HG03571 (cell line): Measurements from ENCODE around the gene CDKN1C.

Source experiments
- ATAC-seq: cut with Tn5 transposase; IDR thresholded peaks from one replicate; pipeline ENCODE4 v1.9.1; 2021; ENCODE audit not compliant: unreplicated experiment

The CDKN1C gene

DNA sequence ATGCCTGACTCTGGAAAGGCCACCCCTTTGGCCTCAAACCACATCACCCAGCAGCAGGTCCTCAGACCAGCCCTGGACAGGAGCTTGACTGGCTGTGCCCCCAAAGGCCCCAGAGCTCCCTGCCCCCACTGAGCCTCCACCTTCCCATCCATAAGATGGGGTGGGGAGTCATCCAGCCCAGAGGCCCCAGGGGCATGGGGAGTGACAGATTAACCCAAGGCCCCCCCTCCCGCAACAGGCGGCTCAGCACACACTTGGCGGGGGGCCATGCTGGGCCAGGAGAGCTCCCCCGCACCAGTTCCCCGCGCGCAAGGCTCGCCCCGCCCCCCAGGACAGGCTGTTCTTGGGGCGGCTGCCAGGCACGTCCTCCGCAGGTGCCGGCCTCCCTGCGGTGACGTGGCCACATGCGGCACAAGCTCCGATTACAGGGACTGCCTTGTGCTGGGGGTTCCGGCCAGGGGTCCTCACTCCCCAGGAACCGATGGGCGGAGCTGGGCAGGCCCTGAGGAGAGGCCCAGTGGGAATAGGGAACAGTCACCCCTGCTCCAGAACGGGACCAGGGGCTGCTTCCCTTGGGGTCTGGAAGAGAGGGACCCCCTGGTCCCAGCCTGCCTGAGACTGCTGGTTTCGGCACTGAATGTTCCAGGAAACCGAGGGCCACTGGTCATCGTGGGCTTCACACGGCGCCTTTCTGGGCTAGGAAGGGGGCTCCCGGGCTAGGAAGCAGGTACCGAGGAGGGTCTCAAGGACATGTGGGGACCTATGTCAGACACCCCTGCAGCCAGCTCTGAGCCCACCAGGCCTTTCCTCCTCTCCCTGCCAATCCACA, 5.1 kb upstream of the CDKN1C start:
- ATAC-seq: no peak

DNA sequence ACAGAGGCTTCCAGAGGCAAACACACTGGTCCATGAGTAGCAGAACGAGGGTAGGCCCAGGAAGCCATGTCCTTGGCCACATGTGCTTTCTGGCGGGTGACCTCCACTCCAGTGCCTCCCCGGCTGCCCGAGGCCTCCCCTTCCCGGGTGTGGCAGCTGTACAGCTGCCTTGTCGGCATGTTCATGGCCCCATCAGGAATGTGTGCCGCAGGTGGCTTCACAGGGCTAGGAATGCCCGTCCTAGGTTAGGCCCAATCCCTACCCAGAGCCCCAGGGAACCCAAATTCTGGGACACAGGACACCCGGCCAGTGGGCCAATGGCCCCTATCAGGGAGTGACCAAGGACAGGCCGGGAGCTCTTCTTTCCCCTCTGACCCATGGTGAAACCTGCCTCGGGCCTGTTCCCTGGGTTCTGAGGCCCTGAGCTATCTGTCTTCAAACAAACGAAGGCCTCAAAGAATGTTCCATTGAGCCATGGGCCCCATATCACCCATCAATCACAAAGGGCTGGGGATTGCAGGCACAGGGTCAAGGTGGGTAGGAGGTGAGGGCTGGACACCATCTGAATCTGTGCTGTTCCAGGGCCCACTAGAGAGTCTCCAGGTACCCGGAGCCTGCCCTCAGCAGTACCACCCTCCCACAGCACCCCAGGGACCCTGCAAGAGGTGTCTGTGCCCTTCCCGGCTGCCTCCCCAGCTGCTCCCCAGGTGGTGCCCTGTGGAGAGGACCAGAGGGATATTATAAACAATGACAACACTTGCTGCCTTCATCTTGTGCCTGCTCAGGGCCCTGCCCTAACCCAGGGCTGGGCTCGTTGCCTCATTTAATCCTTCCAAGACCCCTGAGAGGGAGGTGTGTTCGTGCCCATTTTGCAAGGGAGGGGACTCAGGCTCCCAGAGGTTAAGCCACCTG, 4.0 kb upstream of the CDKN1C start:
- no peak for ATAC-seq

GRCh38 chr11:2888266-2888968, 2.8 kb upstream of the CDKN1C start:
- ATAC-seq: no peak

GRCh38 chr11:2887515-2888195, 2.1 kb upstream of the CDKN1C start:
- ATAC-seq: no peak

- no peak for ATAC-seq
These were observed 1.4 kb upstream of the CDKN1C start for GRCh38 chr11:2886936-2887335.

GRCh38 chr11:2886191-2886894, 768 bp upstream of the CDKN1C start:
- peak; percentile 10 for ATAC-seq

- ATAC-seq: no peak
These were observed 428 bp downstream of the CDKN1C start for GRCh38 chr11:2885017-2885677.

GRCh38 chr11:2883979-2884815, 1.4 kb downstream of the CDKN1C start:
- no peak for ATAC-seq

- ATAC-seq: no peak
These were observed 2.0 kb downstream of the CDKN1C start for GRCh38 chr11:2883640-2883978.

GRCh38 chr11:2882396-2883110, 3.0 kb downstream of the CDKN1C start:
- no peak for ATAC-seq

DNA sequence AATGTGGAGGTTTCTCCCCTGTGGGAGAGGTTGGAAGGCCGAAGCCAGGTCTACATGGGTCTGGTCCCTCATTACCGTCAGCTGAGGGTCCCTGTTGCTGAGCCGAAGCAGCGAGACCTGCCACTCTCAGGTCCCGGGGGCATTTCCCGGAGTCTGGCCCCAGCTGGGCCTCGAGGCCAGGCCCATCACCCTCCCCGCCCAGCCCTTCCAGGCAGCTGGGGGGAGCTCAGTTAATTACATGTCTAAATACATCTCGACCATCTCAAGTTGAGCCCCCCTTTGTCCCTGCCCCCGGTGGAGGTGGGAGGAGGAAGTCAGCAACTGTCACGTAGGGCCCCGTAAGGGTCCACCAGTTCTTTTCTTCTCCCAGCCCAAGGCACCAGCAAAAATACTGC, 3.6 kb downstream of the CDKN1C start:
- no peak for ATAC-seq

- no peak for ATAC-seq
These were observed 4.2 kb downstream of the CDKN1C start for GRCh38 chr11:2881076-2881980.

- ATAC-seq: no peak
These were observed 4.9 kb downstream of the CDKN1C start for GRCh38 chr11:2880646-2881045.

DNA sequence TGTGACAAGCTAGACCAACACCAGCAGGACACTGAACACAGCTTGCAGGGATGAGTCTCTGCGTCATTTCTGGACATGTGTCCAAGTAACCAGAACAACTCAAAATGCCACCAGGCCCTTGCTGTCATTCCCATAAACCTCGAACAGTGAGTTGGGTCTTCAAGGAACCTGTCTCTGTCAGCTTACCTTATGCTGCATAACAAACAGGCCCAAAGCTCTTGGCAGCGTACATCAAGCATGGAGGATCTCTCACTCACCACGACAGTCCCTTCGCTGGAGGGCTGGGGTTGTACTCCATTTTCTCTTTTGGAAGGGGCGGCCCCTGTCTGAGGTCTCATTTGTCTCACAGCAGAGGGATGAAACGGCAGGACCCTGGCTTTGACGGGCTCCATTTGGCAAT, 6.8 kb downstream of the CDKN1C start:
- ATAC-seq: no peak

- no peak for ATAC-seq
These were observed 8.1 kb downstream of the CDKN1C start for GRCh38 chr11:2877474-2877873.

DNA sequence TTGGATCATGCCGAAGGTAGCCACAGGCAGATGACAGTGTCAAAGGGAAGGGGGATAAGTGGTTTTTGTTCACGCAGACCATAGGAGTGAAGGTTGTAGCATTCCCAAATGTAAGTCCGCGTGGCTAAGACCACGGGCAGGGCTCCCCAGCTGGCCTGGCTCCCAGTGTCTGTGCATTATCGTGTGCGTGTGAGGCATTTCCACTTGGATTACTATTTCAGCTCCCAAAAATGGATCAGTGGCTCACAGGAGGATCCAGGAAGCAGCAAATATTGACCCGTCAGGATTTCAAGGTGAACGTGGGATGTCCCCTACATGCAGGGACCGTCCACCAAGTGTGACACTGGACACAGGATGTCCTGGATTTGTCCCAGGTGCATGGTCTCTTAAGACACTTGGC, 10.6 kb downstream of the CDKN1C start:
- ATAC-seq: no peak

GRCh38 chr11:2870969-2871680, 14.4 kb downstream of the CDKN1C start:
- ATAC-seq: no peak
